Measurements from ENCODE around the gene FILIP1.

Gene FILIP1

DNA sequence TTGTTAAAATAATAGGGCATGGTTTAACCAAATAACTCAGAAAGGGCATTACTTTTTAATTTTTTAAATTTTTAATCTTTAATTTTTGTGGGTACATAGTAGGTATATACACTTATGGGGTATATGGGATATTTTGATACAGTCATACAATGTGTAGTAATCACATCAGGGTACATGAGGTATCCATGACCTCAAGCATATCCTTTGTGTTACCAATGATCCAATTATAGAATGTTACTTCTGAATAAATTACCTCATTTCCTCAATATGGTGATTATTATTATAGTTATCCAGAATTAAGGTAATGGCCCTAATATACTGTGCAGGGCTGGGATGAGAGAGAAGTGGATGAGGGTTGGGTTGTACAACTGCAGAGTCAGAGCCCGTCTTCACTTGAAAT, 163.9 kb downstream of the FILIP1 start:
- DNase-seq = no peak

- no peak for DNase-seq
These were observed 165.8 kb downstream of the FILIP1 start for GRCh38 chr6:75327807-75328206.

- no peak for DNase-seq
These were observed 166.9 kb downstream of the FILIP1 start for GRCh38 chr6:75326557-75327258.

- DNase-seq = no peak
These were observed 174.7 kb downstream of the FILIP1 start for GRCh38 chr6:75318900-75319299.

DNA sequence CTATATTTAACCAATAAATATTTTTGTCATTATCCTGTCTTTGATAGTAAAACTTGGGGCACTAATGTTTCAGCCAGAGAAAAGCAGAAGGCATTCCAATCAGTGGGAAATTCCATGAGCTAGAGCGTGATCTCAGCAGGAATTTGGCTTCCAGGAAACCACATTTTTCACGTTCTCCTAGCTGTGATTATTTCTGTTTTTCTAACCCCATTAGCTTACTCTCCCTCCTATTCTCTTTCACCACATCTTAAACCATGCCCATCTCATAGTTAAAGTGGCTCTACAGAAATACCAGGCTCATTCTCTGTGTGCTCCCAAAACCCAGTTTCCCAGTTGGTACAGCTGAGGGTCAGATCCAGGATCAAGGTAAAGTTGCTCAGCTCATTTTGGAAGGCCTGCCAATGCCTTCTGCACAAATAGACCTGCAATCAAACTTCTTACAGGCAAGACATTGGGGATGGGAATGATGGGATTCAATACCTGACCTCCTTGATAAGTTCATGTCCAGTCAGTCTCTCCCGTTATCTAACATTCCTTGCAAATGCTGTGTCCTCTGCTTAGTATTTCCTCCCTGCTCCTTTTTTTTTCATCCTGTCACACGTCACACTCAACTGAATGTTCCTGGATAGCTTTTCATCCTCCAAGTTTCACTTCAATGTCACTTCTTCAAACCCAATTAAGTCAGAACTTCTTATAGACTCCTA, 175.9 kb downstream of the FILIP1 start:
- no peak for DNase-seq

DNA sequence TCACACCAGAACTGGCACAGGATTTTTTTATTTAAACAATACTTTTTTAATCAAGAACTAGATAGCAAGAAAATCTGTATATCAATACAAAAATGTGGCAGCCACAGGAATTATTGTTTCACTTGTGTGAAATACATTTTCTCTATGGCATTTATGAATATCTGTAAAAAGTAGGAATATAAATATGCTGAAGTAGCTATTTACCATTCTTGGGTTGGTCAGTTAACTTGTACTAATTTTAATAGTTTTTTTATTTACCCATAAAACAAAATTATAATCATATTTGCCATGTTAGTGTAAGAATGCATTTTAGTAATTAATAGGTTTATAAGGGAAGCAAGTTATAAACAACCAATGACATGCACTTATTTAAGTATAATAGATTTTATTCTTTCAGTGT, 177.6 kb downstream of the FILIP1 start:
- no peak for DNase-seq

DNA sequence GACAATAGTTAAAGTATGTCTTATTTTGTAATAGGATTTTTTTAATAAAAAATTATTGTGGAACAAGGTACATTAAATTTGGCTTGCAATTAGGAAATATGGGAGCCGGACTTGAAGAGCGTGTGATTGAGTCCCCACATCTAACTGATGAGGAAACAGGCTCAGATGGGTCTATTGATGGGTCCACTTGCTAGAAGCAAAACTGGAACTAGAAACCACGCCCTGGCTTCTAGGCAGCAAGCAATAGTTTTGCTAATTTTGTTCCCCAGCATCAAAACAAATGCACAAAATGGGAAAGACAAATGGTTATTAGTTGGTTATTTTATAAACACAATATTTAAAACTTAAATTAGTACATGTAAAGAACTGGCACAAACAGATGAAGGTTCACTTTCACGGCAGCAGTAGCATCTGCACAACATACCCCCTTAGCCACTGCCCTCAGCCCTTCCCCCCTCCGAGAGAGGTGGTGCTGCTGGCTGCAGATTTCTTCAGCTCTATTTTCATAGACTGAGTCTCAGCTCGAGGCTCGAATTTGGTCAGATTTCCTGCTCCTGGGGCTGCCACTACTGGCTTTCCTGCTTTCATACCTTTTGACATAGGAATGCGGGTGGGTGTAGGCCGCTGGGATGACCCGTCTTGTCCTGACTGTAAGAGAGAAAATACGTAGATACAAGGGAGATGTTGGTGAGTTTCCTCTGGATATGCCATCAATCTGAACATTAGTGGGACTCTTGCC, 185.2 kb downstream of the FILIP1 start:
- no peak for DNase-seq

DNA sequence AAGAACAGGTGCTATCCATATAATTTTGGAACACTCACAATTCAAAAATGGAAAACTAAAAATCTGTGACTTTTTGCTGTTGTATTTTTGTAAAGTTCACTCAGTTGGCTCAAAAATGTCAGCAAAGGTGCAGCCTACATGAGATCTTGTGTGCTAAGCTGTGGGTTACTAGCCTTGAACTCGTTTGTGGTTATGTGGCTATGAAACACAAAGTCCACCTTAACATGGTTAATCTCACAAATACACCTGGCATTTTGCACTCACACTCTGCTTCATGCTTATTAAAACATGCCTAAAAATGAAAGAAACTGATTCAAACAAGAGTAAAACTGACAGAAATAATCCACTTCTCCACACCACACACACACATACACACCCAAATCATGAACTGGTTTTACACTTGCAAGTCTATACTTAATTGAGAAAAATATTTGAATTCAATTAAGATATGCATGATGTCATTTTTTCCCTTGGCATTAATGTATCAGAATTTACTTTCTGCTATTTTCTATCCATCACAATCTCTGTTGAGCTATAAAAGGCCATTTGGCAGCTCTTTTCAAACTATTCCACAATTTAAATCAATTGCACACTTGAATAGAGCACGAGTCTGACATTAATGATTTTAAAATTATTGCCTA, 186.1 kb downstream of the FILIP1 start:
- no peak for DNase-seq

DNA sequence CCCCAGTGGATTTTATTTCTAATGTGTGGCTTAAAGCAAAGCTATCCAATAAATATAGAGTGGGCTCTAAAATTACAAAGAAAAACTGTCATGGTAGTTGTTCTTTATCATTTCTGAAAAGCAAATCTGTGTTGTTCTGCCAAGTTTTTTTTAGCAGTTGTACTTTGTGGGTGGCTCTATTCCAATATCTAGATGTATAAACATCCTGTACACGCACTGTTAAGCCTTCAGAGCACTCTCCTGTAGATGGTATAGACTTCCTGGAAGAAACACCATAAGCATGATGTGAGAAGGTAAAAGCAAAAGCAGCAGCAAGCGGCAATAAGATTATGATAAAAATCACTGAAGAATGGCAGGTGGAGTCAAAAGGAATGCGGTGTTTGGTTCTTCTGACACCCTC, 187.5 kb downstream of the FILIP1 start:
- no peak for DNase-seq

GRCh38 chr6:75305573-75305972, 188.0 kb downstream of the FILIP1 start:
- DNase-seq = no peak

DNA sequence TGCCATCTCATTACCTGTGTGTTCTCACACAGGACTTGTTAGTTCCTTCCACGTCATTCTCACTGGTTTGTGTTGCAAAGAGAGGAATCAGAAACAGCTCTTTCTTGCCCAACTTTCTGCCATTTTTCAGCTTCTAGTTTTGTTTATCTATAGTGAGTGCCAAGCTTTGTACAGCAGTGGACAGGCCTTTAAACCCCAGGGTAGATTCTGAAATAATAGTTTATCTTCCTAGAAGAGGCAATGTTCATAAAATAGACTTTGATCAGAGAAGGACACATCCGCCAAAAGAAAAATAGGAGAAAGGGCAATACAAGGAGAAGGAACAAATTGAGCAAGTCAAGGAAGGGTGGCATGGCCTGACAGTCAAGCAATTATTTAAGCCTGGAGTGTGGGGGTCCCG, 191.3 kb downstream of the FILIP1 start:
- DNase-seq = no peak

GRCh38 chr6:75301537-75301936, 192.1 kb downstream of the FILIP1 start:
- DNase-seq = no peak

DNA sequence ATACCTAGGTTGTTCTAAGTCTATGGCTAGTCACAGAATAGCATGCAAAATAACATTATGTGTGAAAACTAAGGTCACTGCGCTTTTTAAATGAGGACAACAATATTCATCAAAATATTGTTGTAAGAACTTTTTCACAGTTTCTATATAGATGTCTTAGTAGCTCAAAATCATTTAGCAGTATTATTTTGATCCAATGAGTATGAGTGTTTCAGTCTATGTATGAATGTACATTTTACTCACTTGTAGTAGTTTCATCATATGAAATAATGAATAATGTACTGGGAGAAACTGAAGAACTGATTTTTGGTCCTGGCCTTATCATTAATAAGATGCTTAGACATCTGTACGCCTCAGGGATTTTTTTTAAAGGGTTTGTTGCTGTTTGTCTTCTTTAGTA, 192.5 kb downstream of the FILIP1 start:
- no peak for DNase-seq

DNA sequence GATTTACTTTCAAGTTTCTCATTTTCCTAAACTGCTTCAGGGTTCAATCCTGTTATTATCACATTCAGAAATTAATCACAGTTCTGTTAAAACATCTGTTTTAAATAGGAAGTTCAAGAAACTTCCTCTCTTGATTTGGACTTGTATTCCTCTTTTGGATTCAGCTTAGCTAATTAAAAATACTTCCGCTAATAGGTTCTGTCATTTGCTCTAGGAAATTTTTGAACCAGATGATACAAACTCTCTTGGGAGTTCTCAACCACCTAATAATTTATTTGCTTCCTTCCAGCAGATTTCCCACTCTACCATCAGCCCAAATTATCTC, 193.1 kb downstream of the FILIP1 start:
- no peak for DNase-seq

- no peak for DNase-seq
These were observed 193.6 kb downstream of the FILIP1 start for GRCh38 chr6:75299801-75300530.

DNA sequence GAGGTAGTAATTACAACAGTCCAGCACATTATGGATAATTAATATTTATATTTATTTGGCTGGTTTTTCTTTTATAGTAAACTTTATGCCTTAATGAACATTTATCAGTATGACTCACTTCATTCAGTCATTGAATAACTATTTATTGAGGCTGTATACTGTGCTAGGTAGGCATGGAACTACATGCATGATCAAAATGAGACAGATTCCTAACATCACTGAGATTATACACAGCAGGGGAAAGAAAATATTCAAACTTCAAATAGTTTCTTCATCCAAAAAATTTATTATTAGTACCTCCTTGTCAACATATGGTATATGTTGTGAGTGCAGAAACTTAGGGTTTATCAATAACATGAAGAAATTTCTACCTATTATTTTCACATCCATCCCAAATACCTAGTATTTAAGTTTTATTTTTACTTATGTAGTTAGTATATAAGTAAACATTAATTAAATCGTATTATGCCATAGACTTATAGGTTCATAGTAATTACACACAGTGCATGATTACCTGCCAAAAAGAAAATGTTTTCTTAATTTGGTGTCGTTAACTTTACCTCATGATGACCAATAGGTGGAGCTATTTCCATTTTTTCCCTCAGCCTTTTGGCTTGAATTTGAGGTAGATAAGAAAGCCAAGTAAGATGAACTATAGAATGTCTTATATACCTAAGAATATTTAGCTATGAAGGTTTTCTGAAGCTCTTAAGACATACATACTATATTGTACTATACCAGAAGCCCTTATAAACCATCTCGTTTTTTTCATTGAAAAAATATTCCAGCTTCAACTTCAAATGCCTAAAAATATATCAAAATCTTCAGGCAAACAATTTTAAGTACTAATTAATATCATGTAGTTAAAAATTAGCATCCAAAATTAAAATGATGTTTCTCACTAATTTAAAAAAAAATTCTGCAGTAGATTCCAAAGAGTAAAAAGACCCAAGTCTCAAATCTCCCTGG, 196.5 kb downstream of the FILIP1 start:
- no peak for DNase-seq

DNA sequence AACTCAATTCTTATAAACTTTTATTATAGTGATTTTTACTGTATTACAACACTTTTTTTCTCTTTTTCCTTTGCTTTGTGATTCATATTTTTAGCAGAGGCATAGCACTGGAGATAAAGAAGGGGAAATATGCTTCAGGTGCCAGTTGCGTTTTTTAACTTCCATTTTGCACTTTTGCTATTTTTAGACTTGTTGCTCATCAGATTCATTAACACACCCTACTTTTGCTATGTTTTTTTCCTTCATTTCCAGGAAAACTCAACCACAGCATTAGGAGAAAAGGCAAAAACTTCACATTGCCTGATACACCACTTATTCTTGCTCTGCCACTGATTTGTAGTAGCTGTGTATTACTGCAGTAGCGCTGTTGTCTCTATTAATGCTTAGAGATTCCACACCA, 201.0 kb downstream of the FILIP1 start:
- no peak for DNase-seq

DNA sequence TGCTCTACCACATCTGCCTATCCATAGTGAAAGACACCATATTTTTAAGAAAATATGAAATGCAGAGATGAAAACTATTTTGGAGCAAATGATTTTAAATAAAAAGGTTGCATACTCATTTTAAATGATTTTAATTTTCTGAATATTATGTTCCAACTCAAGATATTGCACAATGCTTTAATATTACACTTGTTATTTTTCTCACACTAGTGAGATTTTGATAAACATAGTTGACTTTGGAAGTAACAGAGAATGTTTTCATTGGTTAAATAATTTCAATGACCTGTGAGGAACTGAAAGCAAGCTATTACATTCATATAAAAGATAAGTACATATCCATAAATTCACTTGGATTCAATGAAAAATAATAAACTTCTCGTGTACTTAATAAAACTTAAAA, 201.9 kb downstream of the FILIP1 start:
- DNase-seq = no peak

DNA sequence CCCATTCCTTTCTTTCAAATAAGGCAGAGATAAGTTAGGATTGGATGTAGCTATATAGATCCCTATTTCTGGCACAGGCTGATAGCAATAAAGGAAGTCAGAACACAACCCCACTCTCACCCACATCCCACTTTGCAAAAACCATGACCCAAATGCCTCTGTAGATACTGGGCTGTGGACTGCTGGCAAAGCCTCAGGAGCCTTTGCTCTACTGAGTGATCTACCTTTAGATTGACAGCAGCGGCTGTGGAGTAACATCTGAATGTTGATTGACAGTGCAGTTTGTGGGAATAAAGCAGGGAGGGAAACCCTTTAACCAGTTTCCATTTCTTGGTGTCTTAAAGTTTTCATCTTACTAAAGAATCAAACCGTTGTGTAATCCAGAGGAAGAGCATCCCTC, 202.3 kb downstream of the FILIP1 start:
- no peak for DNase-seq

DNA sequence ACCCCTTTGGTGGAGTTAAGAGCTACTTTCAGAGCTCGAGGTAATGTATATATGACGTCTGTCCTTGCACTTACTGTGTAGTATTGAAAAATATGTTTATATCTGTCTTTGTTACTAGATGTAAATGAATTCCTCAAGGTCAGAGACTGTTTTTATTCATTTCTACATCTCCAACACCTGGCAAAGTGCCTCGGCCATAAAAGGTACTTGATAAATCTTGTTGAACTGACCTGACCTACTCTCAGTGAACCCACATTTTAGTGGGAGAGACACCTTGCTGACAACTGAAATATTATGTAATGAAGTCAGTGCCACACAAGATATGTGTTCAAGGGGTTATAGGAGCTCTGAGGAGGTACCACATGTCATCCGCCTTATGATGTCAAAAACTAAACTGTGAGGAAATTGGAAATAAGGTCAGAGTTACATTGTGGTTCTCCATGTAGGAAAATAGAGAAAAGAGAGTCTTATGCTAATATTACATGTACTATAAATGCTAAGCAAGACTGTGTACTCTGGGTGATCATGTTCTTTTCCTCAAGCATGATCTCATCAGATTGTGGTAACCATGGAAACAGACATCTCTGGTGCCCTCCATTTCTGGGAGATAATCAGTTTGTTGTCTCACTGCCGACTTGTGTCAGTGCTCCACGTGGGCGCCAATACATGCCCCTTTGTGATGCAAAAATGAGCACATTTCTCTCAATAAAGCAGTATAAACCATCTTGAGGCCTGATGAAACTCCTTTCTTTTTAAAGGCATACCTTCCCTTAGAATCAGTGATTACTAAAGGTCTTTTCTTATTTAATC, 203.3 kb downstream of the FILIP1 start:
- DNase-seq = no peak

DNA sequence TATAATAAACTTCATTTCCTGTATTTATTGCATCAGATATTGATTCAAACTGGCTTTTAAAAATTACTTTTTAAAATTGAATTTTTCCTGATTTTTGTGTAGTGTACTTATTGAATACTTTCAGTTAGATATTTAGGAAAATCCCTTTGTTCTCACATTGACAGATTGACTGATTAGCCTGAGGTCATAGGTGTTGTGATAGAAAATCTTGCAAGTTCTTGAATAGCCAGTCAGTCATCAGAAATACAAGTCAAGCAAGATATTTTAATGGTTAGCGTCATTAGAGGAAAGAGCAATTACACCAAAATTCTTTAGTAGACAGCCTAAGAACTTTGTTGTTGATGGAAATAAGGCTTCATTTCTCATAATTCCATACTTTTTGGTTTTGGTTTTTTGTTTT, 205.6 kb downstream of the FILIP1 start:
- no peak for DNase-seq
